Esophagus (tissue), 2 donors: ENCODE measurements around the gene RUVBL1. TPM values are rescaled to one million over a fixed set of nuclear protein-coding genes. Genes with fewer than 3 reads are reported as not detected.

ENCODE experiments used
- H3K27ac ChIP-seq, 2 donors: one replicate each; pipeline ENCODE4 v1.5.1; 2013; ENCODE audit warnings: low read depth in 2 of 2, mild to moderate bottlenecking in 2 of 2, inconsistent platforms in 1 of 2, low read length in 1 of 2, moderate library complexity in 1 of 2
- H3K27me3 ChIP-seq, 2 donors: one replicate each; pipeline ENCODE4 v1.6.1; 2013; ENCODE audit warnings: low read length in 2 of 2, control low read depth in 1 of 2, mild to moderate bottlenecking in 1 of 2; ENCODE audit not compliant: insufficient read depth in 2 of 2, control insufficient read depth in 1 of 2
- H3K36me3 ChIP-seq, 2 donors: one replicate each; pipeline ENCODE4 v1.6.1; 2013; ENCODE audit warnings: low read length in 1 of 2; ENCODE audit not compliant: control insufficient read depth in 2 of 2, insufficient read depth in 2 of 2
- H3K4me1 ChIP-seq, 2 donors: one replicate each; pipeline ENCODE4 v1.6.1; 2013; ENCODE audit warnings: low read length in 1 of 2; ENCODE audit not compliant: control insufficient read depth in 2 of 2, insufficient read depth in 2 of 2
- H3K4me3 ChIP-seq, 2 donors: one replicate each; pipeline ENCODE4 v1.5.1; 2013; ENCODE audit warnings: low read length in 2 of 2, mild to moderate bottlenecking in 2 of 2, low read depth in 1 of 2, moderate library complexity in 1 of 2
- H3K9me3 ChIP-seq, 2 donors: one replicate each; pipeline ENCODE4 v1.6.1; 2013; ENCODE audit warnings: mild to moderate bottlenecking in 2 of 2, low read depth in 1 of 2, low read length in 1 of 2, moderate library complexity in 1 of 2; ENCODE audit not compliant: control insufficient read depth in 2 of 2, insufficient read depth in 1 of 2
- whole genome bisulfite sequencing, 2 donors: extraction: QIAGEN DNeasy Blood & Tissue Kit; methylation state at CpG; one replicate each; pipeline ENCODE4 v1.1.7; 2013; 5-methylcytosine and 5-hydroxymethylcytosine counted together
- polyA plus RNA-seq, 2 donors: library from polyadenylated mRNA; stranded (reverse); fragments of 200-250 nt; gene quantifications; one replicate each; pipeline ENCODE4 v1.2.3, GENCODE V29; 2013
- donor health status: healthy with polysubstance abuse.
- donor health status: Bipolar disorder and iron deficiency.

RUVBL1 gene
- polyA plus RNA-seq, 2 donors: 7.5 to 32.5 TPM

- no peaks in the 10 kb centered on the region for H3K27me3 ChIP-seq
- WGBS, 2 donors: 93 to 95% methylated on average over 5 of the region's 5 CpGs
- peaks cover 0 to 8% of the 10 kb centered on the region in 2 donors for H3K36me3 ChIP-seq
- H3K4me3 ChIP-seq: no peak overlapping the region
- H3K9me3 ChIP-seq: no peaks in the 10 kb centered on the region
- H3K27ac ChIP-seq: no peak overlapping the region
- no peaks in the 10 kb centered on the region for H3K4me1 ChIP-seq
Observed at GRCh38 chr3:128111147-128111546, 12.5 kb downstream of the RUVBL1 start.

DNA sequence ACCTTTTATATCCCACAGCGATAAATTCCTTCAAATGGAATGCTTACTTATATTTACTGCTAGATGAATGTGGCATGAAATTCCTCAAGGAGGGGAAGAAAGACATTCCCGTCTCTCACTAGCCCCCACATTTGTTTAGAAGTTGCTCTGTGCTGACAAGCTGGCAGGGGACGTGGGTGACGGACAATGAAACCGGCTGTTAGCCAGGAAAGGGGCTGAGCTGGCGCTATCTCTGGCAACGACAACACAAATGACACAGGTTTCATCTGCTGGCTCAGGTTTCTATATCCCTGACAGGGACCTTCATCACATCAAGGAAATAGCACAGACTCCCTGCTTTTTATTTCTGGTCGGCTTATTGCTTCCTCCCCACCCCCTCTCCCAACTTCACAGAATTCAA, 15.8 kb downstream of the RUVBL1 start:
- Histone ChIP-seq H3K36me3 (peaks cover 0 to 4% of the 10 kb centered on the region in 2 donors), H3K4me3 (no peak overlapping the region)
- WGBS, 2 donors: 83% methylated on average over 8 of the region's 8 CpGs

DNA sequence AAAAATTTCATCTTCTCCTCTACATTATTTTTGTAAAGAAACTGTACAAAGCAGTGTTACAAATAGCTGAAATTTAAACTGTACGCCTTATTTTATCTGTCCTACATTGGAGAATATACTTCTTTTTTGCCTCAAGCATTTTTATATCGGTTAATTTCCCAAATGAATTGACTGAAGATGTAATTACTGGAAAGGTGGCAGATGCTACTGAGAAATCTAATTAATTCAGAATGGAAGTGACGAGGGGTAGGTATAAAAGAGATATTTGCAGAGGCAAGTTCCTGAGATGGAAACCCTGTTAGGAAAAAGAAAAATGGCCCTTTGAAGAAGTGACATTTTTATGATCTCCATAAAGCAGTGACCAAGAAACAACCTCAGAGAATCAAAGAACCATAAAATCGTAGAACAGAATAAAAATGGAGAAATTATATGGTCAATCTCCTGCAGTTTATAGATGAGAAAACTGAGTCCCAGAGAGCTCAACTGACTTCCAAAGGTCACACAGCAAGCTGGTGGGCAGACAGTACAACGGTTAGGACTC, 20.4 kb downstream of the RUVBL1 start:
- no peaks in the 10 kb centered on the region for H3K27me3 ChIP-seq
- H3K4me3 ChIP-seq: no peak overlapping the region
- H3K9me3 ChIP-seq: no peaks in the 10 kb centered on the region
- H3K36me3 ChIP-seq: peaks cover 15 to 18% of the 10 kb centered on the region in 2 donors
- WGBS, 2 donors: 95% methylated on average over 5 of the region's 5 CpGs
- H3K4me1 ChIP-seq: no peaks in the 10 kb centered on the region
- no peak overlapping the region for H3K27ac ChIP-seq

More for the DNA sequence above, 15.8 kb downstream of the RUVBL1 start:
- no peaks in the 10 kb centered on the region for H3K9me3 ChIP-seq
- H3K4me1 ChIP-seq: no peaks in the 10 kb centered on the region
- no peaks in the 10 kb centered on the region for H3K27me3 ChIP-seq
- no peak overlapping the region for H3K27ac ChIP-seq

DNA sequence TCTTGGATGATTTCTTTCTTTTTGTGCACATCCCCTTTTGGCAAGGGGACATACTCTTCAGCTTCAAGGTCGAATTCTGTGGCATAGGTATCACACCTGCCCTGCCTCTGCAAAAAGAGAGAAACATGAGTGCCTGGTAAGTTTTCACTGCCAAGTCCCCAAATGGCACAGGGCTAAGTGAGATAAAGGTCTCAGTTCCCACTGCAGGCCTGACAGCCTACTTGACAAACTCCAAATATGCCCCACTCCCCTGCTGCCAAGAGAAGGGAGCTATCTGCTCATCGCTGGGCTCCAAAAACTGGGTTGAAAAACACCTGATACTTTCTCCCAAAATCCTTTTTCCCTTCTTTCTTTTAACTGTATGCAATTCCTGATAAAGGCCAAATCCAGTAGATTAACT, 23.0 kb downstream of the RUVBL1 start:
- WGBS, 2 donors: 78 to 82% methylated on average over 2 of the region's 2 CpGs
- H3K4me3 ChIP-seq: no peak overlapping the region
- no peaks in the 10 kb centered on the region for H3K27me3 ChIP-seq
- H3K27ac ChIP-seq: no peak overlapping the region
- H3K4me1 ChIP-seq: no peaks in the 10 kb centered on the region
- H3K36me3 ChIP-seq: peaks cover 28 to 30% of the 10 kb centered on the region in 2 donors
- no peaks in the 10 kb centered on the region for H3K9me3 ChIP-seq

DNA sequence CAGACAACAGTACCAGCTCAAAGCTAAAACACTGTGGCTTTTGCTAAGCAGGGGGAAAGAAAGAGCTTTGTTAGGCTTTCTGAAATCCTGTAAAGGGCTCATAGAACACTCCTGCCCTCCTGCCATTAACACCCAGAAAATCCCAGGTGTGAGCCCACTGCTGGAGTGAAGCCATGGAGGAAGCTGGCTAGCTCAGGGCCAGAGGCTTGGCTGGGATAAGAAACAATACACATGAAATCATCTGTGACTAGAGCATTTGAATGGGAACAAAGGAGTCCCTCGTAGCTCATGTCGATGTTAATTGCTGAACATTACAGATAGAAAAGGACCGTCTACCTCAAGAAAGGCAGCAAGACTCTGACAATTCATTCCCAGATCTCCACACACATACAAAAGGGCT, 23.5 kb downstream of the RUVBL1 start:
- no peaks in the 10 kb centered on the region for H3K9me3 ChIP-seq
- peaks cover 0 to 4% of the 10 kb centered on the region in 2 donors for H3K4me1 ChIP-seq
- 53 to 60% methylated on average over 3 of the region's 3 CpGs for WGBS, 2 donors
- H3K36me3 ChIP-seq: peaks cover 28 to 30% of the 10 kb centered on the region in 2 donors
- no peak overlapping the region for H3K27ac ChIP-seq
- no peak overlapping the region for H3K4me3 ChIP-seq
- H3K27me3 ChIP-seq: no peaks in the 10 kb centered on the region

DNA sequence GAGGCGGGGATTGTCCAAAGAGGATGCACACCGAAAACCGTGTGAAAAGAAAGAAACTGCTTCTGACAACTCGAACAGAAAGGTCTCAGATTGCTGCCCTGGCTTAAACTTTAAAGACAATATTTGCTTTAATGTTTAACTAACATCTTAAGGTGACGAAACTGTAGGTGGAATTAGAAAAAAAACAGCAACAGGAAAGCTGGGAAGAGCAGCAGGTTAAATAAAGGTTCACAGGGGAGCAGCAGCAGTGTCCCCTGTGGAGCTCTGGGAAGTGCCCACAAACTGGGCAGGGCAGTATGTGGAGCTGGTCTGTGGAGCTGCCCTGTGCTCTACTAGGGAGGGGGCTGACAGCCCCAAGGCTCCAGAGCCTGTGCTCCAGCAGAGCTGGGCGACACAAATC, 25.4 kb downstream of the RUVBL1 start:
- H3K4me1 ChIP-seq: peaks cover 0 to 6% of the 10 kb centered on the region in 2 donors
- no peaks in the 10 kb centered on the region for H3K27me3 ChIP-seq
- H3K4me3 ChIP-seq: no peak overlapping the region
- H3K36me3 ChIP-seq: peaks cover 30 to 37% of the 10 kb centered on the region in 2 donors
- WGBS, 2 donors: 77 to 93% methylated on average over 6 of the region's 6 CpGs
- H3K27ac ChIP-seq: no peak overlapping the region
- no peaks in the 10 kb centered on the region for H3K9me3 ChIP-seq

DNA sequence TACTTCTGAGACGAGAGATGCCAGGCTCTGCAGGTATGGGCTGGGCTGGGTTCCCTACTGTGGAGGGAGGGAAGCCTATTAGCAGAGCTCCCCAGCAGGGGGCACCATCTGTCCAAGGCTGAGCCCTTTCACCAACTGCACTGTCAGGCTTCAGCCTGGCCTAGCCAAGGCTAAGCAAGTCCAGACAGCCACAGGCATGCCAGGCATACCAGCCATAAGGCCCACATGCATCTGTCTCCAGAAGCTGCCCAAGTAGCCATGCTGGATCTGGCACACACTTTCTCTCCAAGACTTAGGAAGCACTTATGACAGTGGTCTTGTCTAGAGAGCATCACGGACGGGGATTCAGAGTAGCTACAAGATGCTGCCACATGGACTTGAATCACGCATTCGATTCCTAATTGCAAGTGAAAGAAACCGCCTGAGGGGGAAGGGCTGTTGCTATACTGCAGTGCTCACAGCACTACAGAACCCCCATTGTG, 28.3 kb downstream of the RUVBL1 start:
- 55 to 61% methylated on average over 6 of the region's 6 CpGs for WGBS, 2 donors
- peaks cover 22 to 30% of the 10 kb centered on the region in 2 donors for H3K36me3 ChIP-seq
- peak overlapping the region in 1 of 2 donors; percentile 28 for H3K27ac ChIP-seq

DNA sequence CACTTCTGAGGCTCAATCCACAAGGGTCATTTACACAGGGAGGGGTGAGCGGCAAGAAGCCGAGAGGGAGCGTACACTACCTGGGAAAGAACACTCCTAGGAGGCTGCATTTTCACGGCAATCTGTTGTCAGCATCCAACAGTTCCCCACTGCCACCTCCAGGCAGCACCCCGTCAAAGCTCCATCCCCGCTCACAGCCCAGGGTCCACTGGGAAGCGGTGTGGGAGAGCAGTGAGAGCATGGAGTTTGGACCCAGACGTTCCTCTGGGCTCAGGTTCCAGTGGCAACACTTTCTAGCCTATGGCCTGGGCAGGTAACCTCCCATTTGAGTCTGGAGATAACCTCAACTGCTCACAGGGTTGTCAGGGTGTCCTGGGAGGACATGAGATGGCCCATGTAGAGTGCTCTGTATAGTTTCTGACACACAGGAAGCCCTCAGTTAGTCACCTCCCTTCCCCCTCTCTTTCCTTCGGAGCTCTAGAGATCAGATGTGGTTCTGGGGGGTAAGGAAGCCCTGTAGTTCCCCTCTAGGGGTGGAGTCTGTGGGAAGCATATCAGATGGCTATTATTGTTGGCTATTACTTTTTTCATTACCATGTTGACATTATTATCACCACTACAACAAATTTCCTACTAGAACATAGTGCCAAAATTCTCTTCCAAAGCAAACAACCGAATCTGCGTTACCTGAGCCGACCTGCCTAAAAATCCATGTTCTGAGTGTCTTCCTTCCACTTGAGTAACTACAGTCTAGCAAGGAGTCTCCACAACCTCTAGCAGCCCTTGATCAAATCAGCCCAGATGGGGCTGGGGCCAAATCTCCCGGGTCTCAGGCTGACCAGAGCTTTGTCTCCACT, 29.1 kb downstream of the RUVBL1 start:
- Histone ChIP-seq H3K9me3 (no peaks in the 10 kb centered on the region), H3K27ac (peak overlapping the region in 1 of 2 donors; percentile 28), H3K4me1 (peaks cover 0 to 6% of the 10 kb centered on the region in 2 donors), H3K4me3 (no peak overlapping the region), H3K36me3 (peaks cover 17 to 30% of the 10 kb centered on the region in 2 donors), H3K27me3 (no peaks in the 10 kb centered on the region)
- 71 to 78% methylated on average over 13 of the region's 13 CpGs for WGBS, 2 donors

More for the DNA sequence above, 28.3 kb downstream of the RUVBL1 start:
- Histone ChIP-seq H3K9me3 (no peaks in the 10 kb centered on the region), H3K27me3 (no peaks in the 10 kb centered on the region), H3K4me1 (peaks cover 0 to 6% of the 10 kb centered on the region in 2 donors), H3K4me3 (no peak overlapping the region)

GRCh38 chr3:128091586-128091985, 32.0 kb downstream of the RUVBL1 start:
- Histone ChIP-seq H3K27ac (no peak overlapping the region), H3K4me3 (no peak overlapping the region), H3K4me1 (peaks cover 0 to 6% of the 10 kb centered on the region in 2 donors), H3K27me3 (no peaks in the 10 kb centered on the region), H3K36me3 (peaks cover 0 to 18% of the 10 kb centered on the region in 2 donors), H3K9me3 (no peaks in the 10 kb centered on the region)
- 90 to 91% methylated on average over 2 of the region's 2 CpGs for WGBS, 2 donors
